ENCODE data around the gene ZDHHC20.

The ZDHHC20 gene

GRCh38 chr13:21458813-21459701 is at the start of gene ZDHHC20:
ZDHHC20 (minus strand) TSS chr13:21459303; CDS start chr13:21459171, 132 bp downstream.
- peak within 1 kb of the TSS; percentile 96 for H3K4me3 ChIP-seq (ENCODE audit: low read length)
- TF ChIP-seq, protein P1, sequence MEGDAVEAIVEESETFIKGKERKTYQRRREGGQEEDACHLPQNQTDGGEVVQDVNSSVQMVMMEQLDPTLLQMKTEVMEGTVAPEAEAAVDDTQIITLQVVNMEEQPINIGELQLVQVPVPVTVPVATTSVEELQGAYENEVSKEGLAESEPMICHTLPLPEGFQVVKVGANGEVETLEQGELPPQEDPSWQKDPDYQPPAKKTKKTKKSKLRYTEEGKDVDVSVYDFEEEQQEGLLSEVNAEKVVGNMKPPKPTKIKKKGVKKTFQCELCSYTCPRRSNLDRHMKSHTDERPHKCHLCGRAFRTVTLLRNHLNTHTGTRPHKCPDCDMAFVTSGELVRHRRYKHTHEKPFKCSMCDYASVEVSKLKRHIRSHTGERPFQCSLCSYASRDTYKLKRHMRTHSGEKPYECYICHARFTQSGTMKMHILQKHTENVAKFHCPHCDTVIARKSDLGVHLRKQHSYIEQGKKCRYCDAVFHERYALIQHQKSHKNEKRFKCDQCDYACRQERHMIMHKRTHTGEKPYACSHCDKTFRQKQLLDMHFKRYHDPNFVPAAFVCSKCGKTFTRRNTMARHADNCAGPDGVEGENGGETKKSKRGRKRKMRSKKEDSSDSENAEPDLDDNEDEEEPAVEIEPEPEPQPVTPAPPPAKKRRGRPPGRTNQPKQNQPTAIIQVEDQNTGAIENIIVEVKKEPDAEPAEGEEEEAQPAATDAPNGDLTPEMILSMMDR (conservative IDR thresholded peaks at IDR 0.05; ENCODE audit: low read depth, low read length) = no peak
- DNase-seq (ENCODE audit: low read depth) = peak; percentile 38

DNA sequence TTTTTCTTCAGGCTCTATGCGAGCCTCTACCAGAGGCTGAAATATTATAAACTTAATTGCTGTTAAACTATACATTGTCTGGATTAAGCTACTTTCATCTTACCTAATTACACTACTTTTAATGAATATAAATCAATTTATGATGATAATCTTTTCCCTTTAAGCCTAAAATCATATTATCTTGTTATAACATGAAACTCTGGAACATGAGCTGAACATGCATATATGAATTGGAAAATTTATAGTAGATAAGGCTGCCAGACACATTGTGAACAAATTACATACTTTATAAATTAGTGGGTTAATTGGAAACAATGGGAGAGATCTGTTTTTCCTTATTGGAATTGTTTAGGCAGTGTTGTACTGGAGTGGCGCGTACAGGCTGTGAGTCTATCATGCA is 45.3 kb upstream of the ZDHHC20 start:
- no peak overlapping the region for H3K4me3 ChIP-seq (ENCODE audit: low read length)
- TF ChIP-seq, protein P1 (conservative IDR thresholded peaks at IDR 0.05; ENCODE audit: low read depth, low read length) = no peak
- DNase-seq (ENCODE audit: low read depth) = no peak

GRCh38 chr13:21501686-21502085 is 42.6 kb upstream of the ZDHHC20 start:
- no peak for DNase-seq (ENCODE audit: low read depth)
- TF ChIP-seq, protein P1 (conservative IDR thresholded peaks at IDR 0.05; ENCODE audit: low read depth, low read length) = peak; percentile 11
- no peak overlapping the region for H3K4me3 ChIP-seq (ENCODE audit: low read length)

GRCh38 chr13:21486322-21486721 is 27.2 kb upstream of the ZDHHC20 start:
- no peak for DNase-seq (ENCODE audit: low read depth)
- H3K4me3 ChIP-seq (ENCODE audit: low read length) = no peak overlapping the region
- TF ChIP-seq, protein P1 (conservative IDR thresholded peaks at IDR 0.05; ENCODE audit: low read depth, low read length) = no peak

GRCh38 chr13:21483748-21484147 is 24.6 kb upstream of the ZDHHC20 start:
- TF ChIP-seq, protein P1 (conservative IDR thresholded peaks at IDR 0.05; ENCODE audit: low read depth, low read length) = no peak
- DNase-seq (ENCODE audit: low read depth) = no peak
- H3K4me3 ChIP-seq (ENCODE audit: low read length) = no peak overlapping the region

- TF ChIP-seq, protein P1 (conservative IDR thresholded peaks at IDR 0.05; ENCODE audit: low read depth, low read length) = no peak
These were observed 22.3 kb upstream of the ZDHHC20 start for GRCh38 chr13:21481359-21481758.

More at GRCh38 chr13:21481359-21481758, 22.3 kb upstream of the ZDHHC20 start:
- no peak overlapping the region for H3K4me3 ChIP-seq (ENCODE audit: low read length)
- DNase-seq (ENCODE audit: low read depth) = no peak

Data from retinal pigment epithelial cell (primary cell).